ENCODE measurements around the gene ADCY2.

DNA sequence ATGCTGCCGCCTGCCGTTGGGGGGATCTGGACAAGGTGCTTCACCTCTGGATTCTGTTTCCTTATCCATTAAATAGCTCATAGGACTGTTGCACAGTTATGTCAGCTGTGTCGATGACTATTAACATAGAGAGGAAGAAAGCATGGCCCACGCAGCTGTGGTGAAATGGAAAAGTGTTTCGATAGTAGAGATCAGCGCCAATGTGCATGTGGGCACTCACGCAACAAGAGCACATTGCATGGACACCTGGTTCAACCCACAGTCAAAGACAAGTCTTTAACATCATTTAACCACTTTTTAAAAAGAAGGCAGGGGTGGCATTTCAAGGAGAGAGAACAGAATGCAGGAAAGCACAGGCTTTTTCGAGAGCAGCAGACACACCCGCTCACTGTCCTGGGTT, 107.6 kb downstream of the ADCY2 start:
- no peak for TF ChIP-seq CTCF (IDR thresholded peaks at IDR 0.05)
- no peak for TF ChIP-seq POLR2AphosphoS5 (IDR thresholded peaks at IDR 0.05)
